Lung (tissue), 12 donors: ENCODE measurements around the gene ABHD17B. TPM values are rescaled to one million over a fixed set of nuclear protein-coding genes. Genes with fewer than 3 reads are reported as not detected.

ENCODE experiments used
- ATAC-seq: fragments of 200-7000 bp; cut with Tn5 transposase; one replicate; pipeline ENCODE4 v1.9.1; 2020; ENCODE audit warnings: moderate number of reproducible peaks; ENCODE audit not compliant: insufficient read depth, low FRiP score
- DNase-seq, 3 donors: peaks; one replicate each; pipeline ENCODE4 v3.0.0-alpha.2; 2013 to 2017
- H3K27ac ChIP-seq, 2 donors: one replicate each; pipeline ENCODE4 v1.5.1; 2013; ENCODE audit warnings: mild to moderate bottlenecking in 2 of 2, moderate library complexity in 2 of 2, control low read depth in 1 of 2, inconsistent platforms in 1 of 2, low read depth in 1 of 2, low read length in 1 of 2
- H3K27me3 ChIP-seq, 3 donors: one replicate each; pipeline ENCODE4 v1.5.1; 2013; ENCODE audit warnings: low read length in 2 of 3; ENCODE audit not compliant: control insufficient read depth in 3 of 3, insufficient read depth in 3 of 3
- H3K36me3 ChIP-seq, 4 donors: one replicate each; pipeline ENCODE4 v1.5.1; 2013; ENCODE audit warnings: low read length in 4 of 4, mild to moderate bottlenecking in 1 of 4, moderate library complexity in 1 of 4; ENCODE audit not compliant: control insufficient read depth in 4 of 4, insufficient read depth in 4 of 4
- H3K4me1 ChIP-seq, 5 donors: one replicate each; pipeline ENCODE4 v1.5.1; 2013; ENCODE audit warnings: low read length in 5 of 5, mild to moderate bottlenecking in 2 of 5, moderate library complexity in 1 of 5; ENCODE audit not compliant: control insufficient read depth in 5 of 5, insufficient read depth in 5 of 5
- H3K4me3 ChIP-seq: one replicate; pipeline ENCODE4 v1.5.1; 2013; ENCODE audit warnings: mild to moderate bottlenecking, control low read depth, moderate library complexity
- H3K9ac ChIP-seq, 2 donors: one replicate each; pipeline ENCODE4 v1.5.1; 2013; ENCODE audit warnings: low read length in 2 of 2, control low read depth in 1 of 2; ENCODE audit not compliant: insufficient read depth in 1 of 2
- H3K9me3 ChIP-seq, 4 donors: one replicate each; pipeline ENCODE4 v1.5.1; 2013; ENCODE audit warnings: low read length in 3 of 4, mild to moderate bottlenecking in 1 of 4, moderate library complexity in 1 of 4; ENCODE audit not compliant: control insufficient read depth in 4 of 4, insufficient read depth in 3 of 4
- WGBS, 2 donors: extraction: QIAGEN DNeasy Blood & Tissue Kit; methylation state at CpG; one replicate each; pipeline ENCODE4 v1.1.7; 2013; 5-methylcytosine and 5-hydroxymethylcytosine counted together
- polyA plus RNA-seq, 2 donors: library from polyadenylated mRNA; stranded (reverse); fragments of 200-250 nt; gene quantifications; one replicate each; pipeline ENCODE4 v1.2.1, GENCODE V29; 2013
- total RNA-seq, 2 donors: library from RNA; depleted of rRNA in 1 of 2; stranded (reverse); fragments of >200 nt in 1 of 2; gene quantifications; one replicate each; pipeline ENCODE4 v1.2.1, GENCODE V29; 2014 to 2021
- TF ChIP-seq, protein P1 (sequence below): IDR thresholded peaks from 2 replicates; pipeline ENCODE4 v1.5.1; 2012; ENCODE audit warnings: mild to moderate bottlenecking; ENCODE audit errors: control extremely low read depth, extremely low read depth
- donor health status: control.
- donor health status: control.
- donor health status: Bipolar disorder and iron deficiency.
- donor health status: healthy.
- donor health status: DM: yes; HTN: yes; CAD: no.

ABHD17B gene
- total and polyA plus RNA-seq, 4 donors, result 3.2 to 37.7 (median 13.8) TPM

DNA sequence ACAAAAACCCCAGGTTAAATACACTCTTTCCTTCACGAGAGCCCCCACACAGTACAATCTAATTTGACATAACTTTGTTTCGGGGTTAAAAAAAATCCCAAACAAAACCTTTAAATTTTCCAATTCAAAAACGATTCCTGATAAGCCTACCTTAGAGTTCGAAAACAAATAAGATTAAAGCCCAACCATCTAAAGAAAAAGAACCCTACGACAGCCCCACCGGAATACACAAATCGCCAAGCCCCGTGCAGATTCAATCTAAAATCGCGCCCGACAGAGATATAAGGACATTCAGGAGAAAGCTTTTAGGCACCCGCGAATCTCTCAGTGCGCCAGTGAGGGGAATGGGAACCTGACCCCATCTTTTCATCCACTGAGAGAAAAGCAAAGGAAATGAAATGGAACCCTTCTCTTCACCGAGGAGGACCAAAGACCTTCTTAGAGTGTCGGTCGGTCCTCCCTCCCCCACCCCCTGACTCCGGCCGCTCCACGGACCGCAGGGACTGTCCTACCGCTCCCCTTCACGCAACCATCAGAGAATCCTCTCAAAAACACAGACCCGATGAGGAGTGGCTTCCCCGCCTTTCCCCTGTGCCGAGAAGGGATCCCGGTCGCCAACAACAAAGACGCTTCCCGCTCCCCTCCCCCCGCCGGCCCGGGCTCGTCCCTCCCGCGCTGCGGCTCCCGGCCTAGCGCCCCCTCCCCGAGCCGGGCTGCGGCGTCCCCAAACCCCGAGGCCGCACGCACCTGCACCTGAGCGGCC, 925 bp downstream of the ABHD17B start:
- H3K27me3 ChIP-seq, result no peaks in the 10 kb centered on the region
- peak overlapping the region; percentile 88 to 97 for H3K27ac ChIP-seq
- no peaks in the 10 kb centered on the region for H3K36me3 ChIP-seq
- peaks cover 3 to 16% (median 7%) of the 10 kb centered on the region in 5 donors for H3K4me1 ChIP-seq
- peak; percentile 72 to 78 (median 72) for DNase-seq
- peak overlapping the region; percentile 72 to 95 for H3K9ac ChIP-seq
- peak overlapping the region; percentile 95 for H3K4me3 ChIP-seq
- TF ChIP-seq, protein P1, sequence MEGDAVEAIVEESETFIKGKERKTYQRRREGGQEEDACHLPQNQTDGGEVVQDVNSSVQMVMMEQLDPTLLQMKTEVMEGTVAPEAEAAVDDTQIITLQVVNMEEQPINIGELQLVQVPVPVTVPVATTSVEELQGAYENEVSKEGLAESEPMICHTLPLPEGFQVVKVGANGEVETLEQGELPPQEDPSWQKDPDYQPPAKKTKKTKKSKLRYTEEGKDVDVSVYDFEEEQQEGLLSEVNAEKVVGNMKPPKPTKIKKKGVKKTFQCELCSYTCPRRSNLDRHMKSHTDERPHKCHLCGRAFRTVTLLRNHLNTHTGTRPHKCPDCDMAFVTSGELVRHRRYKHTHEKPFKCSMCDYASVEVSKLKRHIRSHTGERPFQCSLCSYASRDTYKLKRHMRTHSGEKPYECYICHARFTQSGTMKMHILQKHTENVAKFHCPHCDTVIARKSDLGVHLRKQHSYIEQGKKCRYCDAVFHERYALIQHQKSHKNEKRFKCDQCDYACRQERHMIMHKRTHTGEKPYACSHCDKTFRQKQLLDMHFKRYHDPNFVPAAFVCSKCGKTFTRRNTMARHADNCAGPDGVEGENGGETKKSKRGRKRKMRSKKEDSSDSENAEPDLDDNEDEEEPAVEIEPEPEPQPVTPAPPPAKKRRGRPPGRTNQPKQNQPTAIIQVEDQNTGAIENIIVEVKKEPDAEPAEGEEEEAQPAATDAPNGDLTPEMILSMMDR, result no peak
- peak; percentile 3 for ATAC-seq
- 1% methylated on average over 47 of the region's 47 CpGs for WGBS, 2 donors
- no peaks in the 10 kb centered on the region for H3K9me3 ChIP-seq

DNA sequence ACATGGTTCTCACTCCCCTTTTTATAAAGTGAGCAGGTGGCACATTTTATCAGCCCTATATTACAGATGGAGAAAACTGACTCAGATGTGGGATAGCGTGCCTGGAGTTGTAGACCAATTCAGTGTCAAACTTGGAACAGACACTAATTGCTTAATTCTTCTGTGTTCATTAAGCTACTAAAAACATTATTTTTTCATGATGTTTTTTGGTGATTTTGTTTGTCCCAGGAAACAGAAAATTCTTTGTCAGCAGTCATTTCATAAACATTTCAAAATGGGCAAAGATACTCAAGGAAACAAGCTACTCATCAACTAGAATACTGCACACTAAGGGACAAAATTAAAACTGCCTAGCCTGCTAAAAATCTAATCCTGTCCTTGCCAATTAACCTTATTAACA, 2.2 kb downstream of the ABHD17B start:
- no peaks in the 10 kb centered on the region for H3K36me3 ChIP-seq
- TF ChIP-seq, protein P1, result no peak
- H3K4me1 ChIP-seq, result peaks cover 3 to 20% (median 9%) of the 10 kb centered on the region in 5 donors
- no peak overlapping the region for H3K27ac ChIP-seq
- no peaks in the 10 kb centered on the region for H3K9me3 ChIP-seq
- no peaks in the 10 kb centered on the region for H3K27me3 ChIP-seq
- peak overlapping the region in 1 of 2 donors; percentile 95 for H3K9ac ChIP-seq
- 52 to 65% methylated on average over 1 of the region's 1 CpG for WGBS, 2 donors
- no peak for ATAC-seq
- DNase-seq, result peak in 2 of 3 donors; percentile 12 to 31
- no peak overlapping the region for H3K4me3 ChIP-seq

DNA sequence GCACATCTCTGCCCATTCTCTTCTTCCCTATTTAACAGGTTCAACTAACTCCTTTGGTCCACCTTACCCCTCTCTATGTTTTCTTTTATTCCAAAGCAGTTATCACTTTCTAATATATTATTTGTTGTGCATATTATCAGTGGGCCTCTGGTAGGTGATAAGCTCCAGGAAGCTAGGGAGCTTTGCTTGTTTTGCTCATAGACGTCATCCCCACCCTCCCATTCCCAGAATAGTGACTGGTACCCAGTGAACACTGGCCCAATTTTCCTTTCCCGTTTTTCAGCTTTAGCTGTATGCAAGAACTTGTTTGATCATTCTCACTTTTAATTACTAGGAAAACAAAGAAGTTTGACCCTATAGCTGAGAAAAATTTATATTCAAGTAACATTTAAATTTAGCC, 6.9 kb downstream of the ABHD17B start:
- Histone ChIP-seq H3K4me1 (peaks cover 3 to 18% (median 5%) of the 10 kb centered on the region in 5 donors), H3K36me3 (no peaks in the 10 kb centered on the region), H3K27me3 (no peaks in the 10 kb centered on the region), H3K9me3 (no peaks in the 10 kb centered on the region), H3K4me3 (no peak overlapping the region), H3K27ac (no peak overlapping the region), H3K9ac (no peak overlapping the region)
- WGBS, 2 donors, result 38 to 58% methylated on average over 2 of the region's 2 CpGs
- ATAC-seq (no peak), DNase-seq (no peak)
- TF ChIP-seq, protein P1, result no peak
